ENCODE results near the gene DKK3.

Gene DKK3

DNA sequence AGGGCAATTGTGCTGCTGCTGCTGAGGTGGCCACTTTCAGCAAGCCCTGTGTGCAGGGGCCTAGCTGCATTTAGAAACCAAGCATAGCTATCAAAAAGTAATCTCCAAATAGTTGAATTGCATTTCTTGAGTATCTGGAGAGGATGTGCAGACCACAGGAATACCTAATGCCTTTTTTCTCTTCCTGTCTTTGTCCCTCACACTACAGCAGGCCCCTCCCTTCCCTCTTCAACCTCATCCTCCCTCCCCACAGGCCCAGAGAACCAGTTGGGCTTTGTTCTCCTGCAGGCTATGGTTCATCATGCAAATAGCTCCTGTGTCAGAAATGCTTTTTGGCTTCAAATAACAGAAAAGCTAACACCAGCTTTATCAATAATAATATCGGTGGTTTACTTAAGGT lies 47.7 kb downstream of the DKK3 start:
- Histone ChIP-seq H3K36me3 (ENCODE audit: insufficient read depth) (peaks cover 3% of the 10 kb centered on the region; the same call in 1 of the 2 replicates), H3K4me3 (IDR thresholded peaks at IDR 0.05; ENCODE audit: insufficient read depth, low read depth, low read length) (no peak overlapping the region)

DNA sequence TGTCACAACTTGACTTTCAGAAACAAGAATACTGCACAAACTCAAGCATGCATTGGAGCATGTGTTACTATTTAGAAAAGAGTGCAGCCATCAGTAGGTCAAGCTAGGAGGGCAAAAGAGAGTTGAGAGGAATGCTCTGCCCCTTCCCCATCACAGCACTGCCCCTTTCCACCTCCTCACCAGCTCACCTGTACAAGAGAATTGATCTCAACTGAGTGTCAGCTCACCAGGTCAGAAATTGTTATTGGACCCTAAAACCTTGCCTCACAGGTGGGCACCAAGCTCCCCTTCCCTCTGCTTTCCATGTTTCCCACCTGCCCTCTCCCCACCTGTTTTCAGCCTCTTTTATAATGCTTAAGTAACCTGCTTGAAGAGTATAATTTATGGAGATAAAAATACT lies 48.8 kb downstream of the DKK3 start:
- Histone ChIP-seq H3K4me1 (ENCODE audit: low read depth, poor library complexity, severe bottlenecking) (peaks cover 4% of the 10 kb centered on the region), H3K36me3 (ENCODE audit: insufficient read depth) (peaks cover 11% of the 10 kb centered on the region; the same call in 1 of the 2 replicates), H2AFZ (ENCODE audit: low read depth) (no peak overlapping the region), H3K79me2 (ENCODE audit: insufficient read depth, low read depth) (no peaks in the 10 kb centered on the region), H3K27me3 (ENCODE audit: insufficient read depth, low read depth) (no peaks in the 10 kb centered on the region), H3K27ac (no peak overlapping the region), H3K4me3 (IDR thresholded peaks at IDR 0.05; ENCODE audit: insufficient read depth, low read depth, low read length) (no peak overlapping the region), H4K20me1 (ENCODE audit: insufficient read depth) (no peaks in the 10 kb centered on the region), H3K4me2 (no peak overlapping the region), H3K9ac (no peak overlapping the region)
- TF ChIP-seq, protein P1, sequence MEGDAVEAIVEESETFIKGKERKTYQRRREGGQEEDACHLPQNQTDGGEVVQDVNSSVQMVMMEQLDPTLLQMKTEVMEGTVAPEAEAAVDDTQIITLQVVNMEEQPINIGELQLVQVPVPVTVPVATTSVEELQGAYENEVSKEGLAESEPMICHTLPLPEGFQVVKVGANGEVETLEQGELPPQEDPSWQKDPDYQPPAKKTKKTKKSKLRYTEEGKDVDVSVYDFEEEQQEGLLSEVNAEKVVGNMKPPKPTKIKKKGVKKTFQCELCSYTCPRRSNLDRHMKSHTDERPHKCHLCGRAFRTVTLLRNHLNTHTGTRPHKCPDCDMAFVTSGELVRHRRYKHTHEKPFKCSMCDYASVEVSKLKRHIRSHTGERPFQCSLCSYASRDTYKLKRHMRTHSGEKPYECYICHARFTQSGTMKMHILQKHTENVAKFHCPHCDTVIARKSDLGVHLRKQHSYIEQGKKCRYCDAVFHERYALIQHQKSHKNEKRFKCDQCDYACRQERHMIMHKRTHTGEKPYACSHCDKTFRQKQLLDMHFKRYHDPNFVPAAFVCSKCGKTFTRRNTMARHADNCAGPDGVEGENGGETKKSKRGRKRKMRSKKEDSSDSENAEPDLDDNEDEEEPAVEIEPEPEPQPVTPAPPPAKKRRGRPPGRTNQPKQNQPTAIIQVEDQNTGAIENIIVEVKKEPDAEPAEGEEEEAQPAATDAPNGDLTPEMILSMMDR (conservative IDR thresholded peaks at IDR 0.05; ENCODE audit: low read depth, low read length): no peak

More for the DNA sequence above, 47.7 kb downstream of the DKK3 start:
- H3K27me3 ChIP-seq (ENCODE audit: insufficient read depth, low read depth): no peaks in the 10 kb centered on the region
- H3K79me2 ChIP-seq (ENCODE audit: insufficient read depth, low read depth): no peaks in the 10 kb centered on the region
- TF ChIP-seq, protein P1 (conservative IDR thresholded peaks at IDR 0.05; ENCODE audit: low read depth, low read length): no peak
- no peak overlapping the region for H3K4me2 ChIP-seq
- H3K9ac ChIP-seq: no peak overlapping the region
- H2AFZ ChIP-seq (ENCODE audit: low read depth): no peak overlapping the region
- no peaks in the 10 kb centered on the region for H4K20me1 ChIP-seq (ENCODE audit: insufficient read depth)
- peaks cover 4% of the 10 kb centered on the region for H3K4me1 ChIP-seq (ENCODE audit: low read depth, poor library complexity, severe bottlenecking)
- H3K27ac ChIP-seq: no peak overlapping the region

DNA sequence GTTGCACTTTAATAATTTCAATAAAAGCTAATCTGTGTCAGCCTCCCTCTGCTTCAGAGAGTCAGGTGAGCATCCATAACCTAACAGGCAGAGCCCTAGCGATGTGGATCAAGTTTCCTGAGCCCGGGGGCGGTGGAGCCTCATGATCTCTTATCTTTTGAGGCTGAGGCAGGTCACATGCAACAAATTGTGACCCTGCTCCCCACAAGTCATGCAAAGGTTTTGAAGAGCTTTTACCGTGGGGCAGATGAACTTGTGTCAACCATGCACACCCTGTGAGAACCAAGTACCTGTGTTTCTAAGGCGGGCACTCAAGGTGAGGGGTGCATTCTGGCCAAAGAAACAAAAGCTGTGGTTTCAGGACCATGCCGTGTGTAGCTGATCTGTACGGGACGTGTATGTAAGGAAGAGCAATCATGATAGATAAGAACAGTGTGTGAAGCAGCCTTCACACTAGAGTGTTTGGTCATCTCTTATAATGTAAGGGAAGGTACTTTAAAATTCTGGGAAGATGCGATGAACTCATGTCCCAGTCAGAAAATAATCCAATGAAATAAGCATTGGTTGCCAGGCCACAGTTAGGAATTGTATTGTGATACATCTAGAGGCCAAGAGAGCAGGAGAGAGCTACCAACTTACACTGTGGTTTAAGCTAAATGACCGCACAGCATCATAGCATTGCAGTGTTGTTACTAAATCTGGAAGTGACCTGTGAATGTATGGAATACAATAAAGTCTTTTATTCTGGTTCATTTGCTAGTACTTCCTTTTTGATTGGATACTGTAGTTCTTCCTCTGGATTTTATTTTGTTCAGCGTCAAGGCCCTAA lies 49.8 kb downstream of the DKK3 start:
- Histone ChIP-seq H3K4me3 (IDR thresholded peaks at IDR 0.05; ENCODE audit: insufficient read depth, low read depth, low read length) (no peak overlapping the region), H3K4me2 (no peak overlapping the region), H3K27me3 (ENCODE audit: insufficient read depth, low read depth) (no peaks in the 10 kb centered on the region), H3K27ac (no peak overlapping the region), H2AFZ (ENCODE audit: low read depth) (no peak overlapping the region), H4K20me1 (ENCODE audit: insufficient read depth) (no peaks in the 10 kb centered on the region), H3K36me3 (ENCODE audit: insufficient read depth) (peaks cover 11% of the 10 kb centered on the region; the same call in 1 of the 2 replicates), H3K4me1 (ENCODE audit: low read depth, poor library complexity, severe bottlenecking) (peaks cover 4% of the 10 kb centered on the region), H3K9ac (no peak overlapping the region), H3K79me2 (ENCODE audit: insufficient read depth, low read depth) (no peaks in the 10 kb centered on the region)
- TF ChIP-seq, protein P1 (conservative IDR thresholded peaks at IDR 0.05; ENCODE audit: low read depth, low read length): no peak

DNA sequence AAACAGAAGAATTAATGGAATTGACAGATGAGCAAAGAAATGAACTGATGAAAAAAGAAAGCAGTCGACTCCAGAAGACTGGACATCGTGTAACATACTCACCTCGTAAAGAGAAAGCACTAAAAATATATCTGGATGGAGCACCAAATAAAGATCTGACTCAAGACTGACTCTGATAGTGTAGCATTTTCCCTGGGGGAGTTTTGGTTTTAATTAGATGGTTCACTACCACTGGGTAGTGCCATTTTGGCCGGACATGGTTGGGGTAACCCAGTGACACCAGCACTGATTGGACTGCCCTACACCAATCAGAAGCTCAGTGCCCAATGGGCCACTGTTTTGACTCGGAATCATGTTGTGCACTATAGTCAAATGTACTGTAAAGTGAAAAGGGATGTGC lies 52.4 kb downstream of the DKK3 start:
- Histone ChIP-seq H2AFZ (ENCODE audit: low read depth) (no peak overlapping the region), H4K20me1 (ENCODE audit: insufficient read depth) (no peaks in the 10 kb centered on the region), H3K4me1 (ENCODE audit: low read depth, poor library complexity, severe bottlenecking) (peaks cover 4% of the 10 kb centered on the region), H3K36me3 (ENCODE audit: insufficient read depth) (peaks cover 11% of the 10 kb centered on the region; the same call in 1 of the 2 replicates), H3K27ac (no peak overlapping the region), H3K4me2 (no peak overlapping the region), H3K9ac (no peak overlapping the region), H3K79me2 (ENCODE audit: insufficient read depth, low read depth) (no peaks in the 10 kb centered on the region), H3K4me3 (IDR thresholded peaks at IDR 0.05; ENCODE audit: insufficient read depth, low read depth, low read length) (no peak overlapping the region), H3K27me3 (ENCODE audit: insufficient read depth, low read depth) (no peaks in the 10 kb centered on the region)
- TF ChIP-seq, protein P1 (conservative IDR thresholded peaks at IDR 0.05; ENCODE audit: low read depth, low read length): no peak
